NCI-H2171 treated with DMSO at 0.1 percent for 48 hours (cell line): ENCODE data around the gene SIM2.

Experiments used
- DNase-seq: peaks from one replicate; lab custom pipeline; 2025; lab: John Stamatoyannopoulos, UW

The SIM2 gene

DNA sequence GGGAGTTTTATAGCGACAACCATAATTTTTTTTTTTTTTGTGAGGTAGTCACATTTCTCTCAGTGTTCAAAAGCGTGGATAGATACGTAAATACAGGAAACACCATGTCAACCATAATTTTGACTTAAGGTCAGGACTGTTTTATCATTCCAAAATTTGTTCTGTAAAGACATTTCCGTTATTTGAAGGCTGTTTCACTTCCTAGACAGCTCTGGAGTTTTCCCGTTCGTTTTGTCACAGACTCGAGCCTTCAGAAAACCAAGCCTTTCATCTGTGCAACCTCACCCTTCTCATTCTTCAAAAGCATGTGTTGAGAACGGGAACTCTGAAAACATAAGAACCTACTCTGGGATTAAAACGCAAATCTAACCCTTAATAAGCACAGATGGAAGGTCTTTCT lies 17.9 kb downstream of the SIM2 start:
- no peak for DNase-seq

DNA sequence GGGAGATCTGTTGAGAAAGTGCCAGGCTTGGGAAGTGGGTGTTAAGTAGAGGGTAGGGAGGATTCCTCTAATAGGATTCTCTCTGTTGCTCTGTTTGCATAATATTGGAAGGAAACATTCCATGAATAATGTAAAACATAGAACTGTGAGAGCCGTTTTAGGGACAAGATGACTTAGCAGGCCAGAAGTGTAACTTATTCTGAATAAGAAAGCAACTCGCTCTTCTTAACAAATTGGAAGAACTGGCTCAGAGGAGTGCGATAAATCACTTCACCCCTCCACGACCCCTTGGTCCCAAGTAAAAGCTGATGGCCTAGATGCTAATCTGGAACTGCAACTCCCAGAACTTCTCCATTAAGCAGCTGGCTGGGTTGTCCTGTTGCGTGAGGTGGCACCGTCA lies 19.1 kb downstream of the SIM2 start:
- DNase-seq, result no peak

DNA sequence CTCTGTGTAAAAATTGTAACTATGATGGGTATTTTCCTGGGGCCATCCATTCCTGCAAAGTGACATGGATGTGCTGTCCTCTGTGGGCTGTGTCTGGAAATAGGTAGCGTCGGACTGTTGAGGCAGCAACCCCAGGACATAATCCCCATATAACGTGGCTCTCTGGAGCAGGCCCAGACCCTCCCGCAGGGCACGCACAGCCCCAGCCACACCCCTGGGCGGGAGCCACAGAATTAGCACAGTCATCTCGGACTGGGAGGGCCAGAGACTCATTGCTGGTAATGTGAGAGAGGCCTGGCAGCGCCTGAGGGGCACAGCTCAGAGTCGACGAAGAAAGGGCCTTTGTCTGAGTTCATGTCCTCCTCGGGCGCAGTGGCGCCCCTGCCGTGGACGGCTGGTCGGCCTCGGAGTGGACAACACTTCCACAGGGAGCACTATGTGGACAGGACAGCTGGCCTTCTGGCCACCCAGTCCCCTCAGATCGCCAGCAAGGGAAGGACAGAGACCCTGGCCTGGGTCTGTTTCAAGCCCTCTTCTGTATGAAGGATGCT lies 20.1 kb downstream of the SIM2 start:
- no peak for DNase-seq

DNA sequence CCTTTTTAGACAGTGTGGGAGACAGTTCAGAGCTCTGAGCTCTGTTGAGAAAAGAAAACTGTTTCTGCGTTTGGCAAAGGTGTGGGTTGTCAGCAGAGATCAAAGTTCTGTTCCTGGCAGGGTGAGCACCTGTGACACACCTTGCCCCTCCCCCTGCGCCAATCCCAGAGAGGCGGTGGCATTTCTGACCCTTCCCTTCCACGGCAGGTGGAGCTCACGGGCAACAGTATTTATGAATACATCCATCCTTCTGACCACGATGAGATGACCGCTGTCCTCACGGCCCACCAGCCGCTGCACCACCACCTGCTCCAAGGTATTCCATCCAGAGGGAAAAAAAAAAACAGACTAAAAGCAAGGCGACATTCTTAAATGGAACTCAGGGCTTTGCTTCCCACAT lies 20.7 kb downstream of the SIM2 start:
- no peak for DNase-seq

DNA sequence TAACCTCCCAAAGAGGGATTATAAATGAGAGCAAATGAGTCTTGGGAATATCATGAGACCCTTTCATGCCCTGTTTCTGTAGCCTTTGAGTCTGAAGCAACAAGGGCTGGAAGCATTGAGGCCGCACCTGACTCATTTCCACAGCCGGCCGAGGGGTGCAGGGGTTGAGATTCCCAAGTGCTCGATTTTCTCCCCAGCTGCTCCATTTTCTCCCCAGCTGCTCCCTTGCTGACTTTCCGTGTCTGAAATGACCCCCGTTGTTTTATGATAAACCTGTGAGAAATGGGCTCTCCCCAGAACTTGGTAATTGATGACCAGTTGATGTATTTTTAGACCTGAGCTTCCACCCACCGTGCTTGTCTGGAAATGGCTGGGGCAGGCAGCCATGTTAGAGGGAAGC lies 22.9 kb downstream of the SIM2 start:
- no peak for DNase-seq

DNA sequence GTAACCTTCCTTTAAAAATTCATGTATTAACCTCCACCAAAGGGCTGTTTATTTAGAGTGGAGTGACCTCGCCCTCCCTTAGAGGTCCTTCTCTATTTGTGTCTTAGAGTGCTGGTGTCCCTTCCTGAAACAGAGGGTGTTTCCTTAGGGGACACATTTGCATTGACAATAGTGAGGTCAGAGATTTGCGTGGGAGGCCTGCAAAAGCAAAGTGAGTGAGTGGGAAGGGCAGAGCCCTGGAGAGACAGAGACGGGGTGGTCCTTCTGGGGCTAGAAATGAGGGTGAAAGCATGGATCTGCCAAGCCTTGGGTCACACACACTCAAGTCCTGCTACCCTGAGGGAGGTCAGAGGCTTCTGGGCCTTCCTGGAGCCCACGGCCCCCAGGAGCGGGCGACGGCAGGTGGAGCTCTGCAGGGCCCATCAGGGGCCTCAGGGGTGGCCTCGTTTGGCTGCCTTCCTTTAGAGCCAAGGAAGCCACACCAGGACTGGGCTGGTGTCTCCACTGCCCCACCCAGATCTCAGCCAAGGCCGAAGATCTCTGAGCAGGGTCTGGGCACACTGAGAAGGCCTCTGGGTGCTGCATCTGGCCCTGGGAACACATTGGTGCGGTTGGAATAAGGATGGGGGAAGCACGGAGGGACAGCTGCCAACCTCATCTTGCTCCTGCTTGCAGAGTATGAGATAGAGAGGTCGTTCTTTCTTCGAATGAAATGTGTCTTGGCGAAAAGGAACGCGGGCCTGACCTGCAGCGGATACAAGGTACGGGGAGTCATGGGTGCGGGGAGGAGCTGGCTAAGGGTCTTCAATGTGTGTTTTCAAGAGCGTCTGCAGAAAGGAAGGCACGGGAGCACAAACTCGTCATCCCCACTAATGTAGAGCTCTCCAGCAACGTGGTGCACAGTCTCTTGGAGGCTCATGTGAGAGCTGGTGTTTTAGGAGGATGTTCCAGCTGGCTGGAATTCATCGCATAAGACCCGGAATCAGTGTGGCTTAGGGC lies 23.8 kb downstream of the SIM2 start:
- DNase-seq, result no peak

DNA sequence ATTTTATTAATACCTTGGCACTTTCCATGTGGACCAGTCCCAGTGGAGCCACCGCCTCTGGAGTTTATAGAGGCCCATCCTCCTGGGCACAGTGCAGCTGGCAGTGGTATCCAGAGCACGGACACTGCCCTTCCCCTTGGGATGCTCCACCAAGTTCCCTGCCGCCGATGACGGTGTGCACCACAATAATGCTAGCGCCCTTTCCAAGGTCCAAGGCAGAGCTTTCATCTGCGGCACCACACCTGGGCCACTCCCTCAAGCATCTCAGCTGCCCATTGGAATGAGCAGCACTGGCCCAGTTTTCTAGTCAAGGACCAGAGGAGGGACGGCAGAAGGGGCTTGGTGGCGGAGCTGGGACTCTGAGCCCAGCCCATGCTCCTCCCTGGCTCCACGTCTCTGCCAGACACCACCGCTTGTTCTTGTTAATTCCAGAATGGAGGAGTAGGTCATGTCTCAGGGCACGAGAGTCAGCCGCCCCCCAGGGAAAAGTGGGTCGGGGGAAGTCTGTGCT lies 24.5 kb downstream of the SIM2 start:
- DNase-seq, result no peak

DNA sequence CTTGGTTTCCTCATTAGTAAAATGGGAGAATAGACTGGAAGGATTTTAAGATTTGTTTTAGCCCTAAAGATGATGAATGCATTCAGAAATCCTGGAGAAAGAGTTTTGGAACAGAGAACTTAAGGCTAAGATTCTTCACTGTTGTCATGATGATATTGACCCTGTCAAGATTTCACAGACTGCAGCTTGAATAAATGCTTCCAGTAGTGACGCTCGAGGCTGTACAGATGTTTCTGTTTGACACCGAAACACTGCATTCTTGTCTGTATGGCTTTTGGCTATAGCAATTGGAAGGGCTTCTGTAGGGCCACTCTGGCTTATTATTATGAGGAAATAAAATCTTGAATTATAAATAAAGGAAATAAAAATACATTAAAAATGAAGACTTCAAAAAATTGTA lies 25.7 kb downstream of the SIM2 start:
- no peak for DNase-seq

DNA sequence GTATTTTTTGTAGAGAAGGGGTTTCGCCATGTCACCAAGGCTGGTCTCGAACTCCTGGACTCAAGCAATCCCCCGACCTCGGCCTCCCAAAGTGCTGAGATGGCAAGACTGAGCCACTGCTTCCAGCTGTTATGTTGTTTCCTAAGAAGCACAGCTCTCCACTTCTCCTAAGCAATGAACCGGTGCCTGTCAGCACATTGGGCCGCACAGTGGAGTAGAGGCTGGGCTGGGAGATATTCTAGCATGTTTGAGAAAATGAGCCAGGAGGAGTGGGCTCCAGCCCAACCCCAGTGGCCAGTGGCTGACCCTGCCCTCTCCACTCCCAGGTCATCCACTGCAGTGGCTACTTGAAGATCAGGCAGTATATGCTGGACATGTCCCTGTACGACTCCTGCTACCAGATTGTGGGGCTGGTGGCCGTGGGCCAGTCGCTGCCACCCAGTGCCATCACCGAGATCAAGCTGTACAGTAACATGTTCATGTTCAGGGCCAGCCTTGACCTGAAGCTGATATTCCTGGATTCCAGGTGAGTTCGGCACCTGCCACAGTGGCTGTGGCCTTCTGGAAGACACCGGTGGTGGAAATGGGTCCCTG lies 27.0 kb downstream of the SIM2 start:
- DNase-seq, result no peak

DNA sequence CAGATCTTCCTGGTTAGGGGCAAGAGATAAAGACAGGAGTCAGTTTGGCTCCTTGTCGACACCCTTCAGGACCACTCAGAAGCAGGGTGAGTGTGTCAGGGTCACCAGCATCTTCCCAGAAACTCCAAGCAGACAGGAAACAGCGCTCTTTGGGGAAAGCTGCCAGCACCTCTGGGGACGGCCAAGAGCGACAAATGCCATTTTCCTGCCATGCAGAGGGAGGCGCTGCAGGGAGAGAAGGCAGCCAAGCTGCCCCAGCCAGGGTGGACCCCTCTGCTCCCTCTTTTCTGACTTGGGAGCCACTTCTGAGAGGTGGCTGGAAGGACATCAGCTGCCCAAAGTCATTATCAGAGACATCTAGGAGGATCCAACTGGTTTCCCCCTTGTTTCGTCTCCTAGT lies 29.0 kb downstream of the SIM2 start:
- DNase-seq, result no peak

DNA sequence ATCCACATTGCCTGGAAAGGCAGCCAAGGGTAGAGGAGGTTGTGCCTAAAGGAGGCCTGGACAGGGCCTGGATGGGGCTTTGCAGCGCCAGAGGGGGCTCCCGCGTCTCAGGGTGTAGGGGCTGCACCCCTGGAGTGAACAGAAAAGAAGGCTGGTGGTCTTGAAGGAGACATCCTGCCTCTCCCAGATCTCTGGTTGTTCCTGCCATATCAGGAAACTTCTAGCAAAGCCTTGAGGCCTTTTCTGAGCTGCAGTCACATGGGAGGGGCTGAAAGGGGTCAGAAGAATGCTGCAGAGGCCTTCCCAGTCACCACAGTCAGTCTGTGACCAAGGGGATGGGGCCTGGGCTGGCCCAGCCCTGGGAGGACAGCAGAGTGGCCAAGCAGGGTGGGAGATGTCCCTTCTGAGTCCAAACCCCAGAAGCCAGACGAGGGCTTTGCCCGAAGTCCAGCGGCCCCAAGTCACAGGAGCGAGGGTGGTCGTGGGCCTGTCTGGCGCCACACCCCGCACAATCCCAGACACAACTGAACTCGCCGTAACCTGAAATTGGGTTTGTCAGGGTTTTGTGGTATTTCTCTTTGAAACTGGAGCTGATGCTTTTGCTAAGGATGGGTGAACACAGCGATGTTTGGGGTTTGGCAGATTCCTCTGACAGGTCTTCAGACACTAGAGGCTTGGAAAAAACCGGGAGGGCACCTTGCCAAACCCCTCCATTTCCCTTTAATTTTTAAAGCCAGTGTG lies 29.6 kb downstream of the SIM2 start:
- DNase-seq, result no peak

DNA sequence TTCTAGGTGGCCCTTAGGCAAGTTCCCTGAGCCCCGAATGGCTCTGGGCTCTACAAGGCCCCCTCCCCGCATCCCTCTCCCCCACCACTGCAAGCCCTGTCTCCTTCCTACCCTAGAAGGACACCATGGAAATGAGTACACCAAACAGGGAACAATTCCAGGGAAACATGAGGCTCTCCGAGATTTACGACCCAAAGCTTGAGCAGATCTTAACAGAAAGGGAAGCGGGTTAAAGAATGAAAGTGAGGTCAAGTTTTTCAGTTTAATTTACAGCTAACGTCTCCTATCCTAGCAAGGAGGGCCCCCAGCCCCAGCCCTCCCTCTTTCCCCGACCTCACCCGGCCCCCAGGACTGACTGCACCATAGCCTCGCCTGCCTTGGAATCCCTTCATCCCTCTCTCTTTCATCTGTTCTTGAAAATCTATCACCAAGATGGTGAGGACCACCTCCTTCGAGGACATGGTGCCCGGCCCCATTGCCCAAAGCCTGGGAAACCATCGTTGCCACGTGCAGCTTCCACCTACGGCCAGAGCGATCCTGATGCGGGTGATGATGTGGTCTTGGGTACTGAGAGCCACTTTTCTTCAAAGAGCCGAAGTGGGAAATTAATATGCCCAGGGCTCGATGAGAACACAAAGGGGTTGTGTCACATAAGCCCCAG lies 30.5 kb downstream of the SIM2 start:
- no peak for DNase-seq

DNA sequence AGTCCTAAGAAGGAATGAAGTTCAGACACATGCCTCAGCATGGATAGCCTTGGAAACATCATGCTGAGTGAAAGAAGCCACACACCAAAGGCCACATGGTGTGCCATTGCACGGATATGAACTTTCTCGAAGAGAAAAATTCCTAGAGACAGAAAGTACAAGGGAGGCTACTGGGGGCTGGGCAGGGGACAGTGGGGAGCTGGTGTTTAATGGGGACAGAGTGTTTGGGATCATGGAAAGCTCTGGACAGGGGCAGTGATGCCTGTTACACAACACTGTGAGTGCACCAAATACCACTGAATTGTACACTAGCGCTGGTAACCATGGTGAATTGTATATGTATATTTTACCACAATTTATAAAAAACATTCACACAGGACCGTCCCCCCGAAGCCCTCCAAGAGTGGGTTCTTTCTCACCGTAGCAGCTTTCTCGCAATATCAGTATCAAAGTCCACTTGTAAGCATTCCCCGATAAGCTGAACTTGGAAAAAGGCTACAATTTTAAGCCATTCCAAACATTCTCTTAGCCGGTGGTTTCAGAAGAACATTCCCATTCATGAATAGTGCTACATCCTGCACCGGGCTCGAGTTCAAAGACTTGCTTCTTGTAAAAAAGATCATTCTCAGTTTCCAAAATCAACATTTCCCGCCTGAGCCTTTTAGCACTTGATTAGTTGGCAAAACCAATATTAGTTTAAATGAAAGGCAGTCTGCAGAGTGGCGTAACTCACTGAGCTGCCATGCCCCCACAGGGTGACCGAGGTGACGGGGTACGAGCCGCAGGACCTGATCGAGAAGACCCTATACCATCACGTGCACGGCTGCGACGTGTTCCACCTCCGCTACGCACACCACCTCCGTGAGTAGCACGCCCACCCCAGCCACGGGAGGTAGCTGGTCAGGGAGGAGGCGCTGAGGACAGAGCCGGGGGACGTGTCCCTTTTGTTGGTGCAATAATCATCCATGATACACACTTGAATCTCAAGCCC lies 31.7 kb downstream of the SIM2 start:
- DNase-seq, result no peak

DNA sequence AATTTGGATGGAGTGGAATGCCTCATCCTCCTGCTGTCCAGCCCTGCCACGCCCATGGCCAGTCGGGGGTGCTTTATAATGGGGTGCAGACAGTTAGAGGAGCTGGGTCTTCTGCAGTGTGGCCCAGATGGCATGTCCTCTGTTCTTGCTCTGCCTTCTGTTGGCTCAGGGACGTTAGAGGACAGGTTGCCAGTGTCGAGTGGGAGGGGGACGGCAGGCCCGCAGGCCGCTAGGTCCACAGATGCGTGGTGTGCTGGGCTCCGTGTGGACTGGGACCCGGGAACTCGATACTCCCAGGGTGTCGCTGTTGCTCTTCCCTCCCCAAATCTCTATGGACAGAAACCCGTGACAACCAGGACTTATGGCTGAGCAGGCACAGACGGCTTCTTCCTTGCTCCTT lies 33.3 kb downstream of the SIM2 start:
- no peak for DNase-seq

DNA sequence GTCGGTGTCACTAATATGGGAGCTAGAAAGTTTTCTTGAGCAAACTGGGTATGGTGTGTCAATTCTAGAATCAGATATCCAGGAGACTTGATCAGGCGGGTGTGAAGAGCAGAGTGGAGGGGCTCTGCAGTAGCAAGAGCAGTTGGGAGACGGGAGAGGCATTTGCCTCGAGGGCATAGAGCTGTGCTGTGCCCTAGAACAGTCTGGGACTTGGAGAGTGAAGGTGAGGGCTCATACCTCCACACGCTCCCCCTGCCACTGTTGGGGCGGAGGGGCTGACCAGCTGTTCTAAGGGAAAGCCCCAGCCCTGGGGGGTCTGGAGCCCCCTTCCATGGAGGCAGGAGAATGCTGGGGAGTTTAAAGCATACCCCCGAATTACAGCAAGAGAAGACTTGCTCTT lies 33.8 kb downstream of the SIM2 start:
- DNase-seq, result no peak

DNA sequence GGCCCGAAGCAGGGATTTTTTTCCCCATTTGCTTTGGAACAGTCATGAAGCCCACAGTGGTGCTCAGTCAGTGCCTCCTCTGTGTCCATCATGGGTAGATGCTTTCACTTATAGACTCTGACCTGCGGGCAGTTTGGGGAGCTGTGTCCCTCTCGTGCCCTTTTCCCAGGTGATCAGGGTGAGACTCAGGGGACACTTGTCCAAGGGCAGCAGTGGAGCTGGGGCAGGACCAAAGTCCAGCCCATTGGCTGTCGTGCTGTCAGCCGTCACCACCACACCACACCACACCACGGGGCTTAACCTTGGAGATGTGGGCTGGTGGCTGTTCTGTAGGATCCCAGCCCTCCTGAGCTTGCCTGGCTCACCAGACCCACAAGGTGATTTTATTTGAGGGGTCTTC lies 34.9 kb downstream of the SIM2 start:
- no peak for DNase-seq

DNA sequence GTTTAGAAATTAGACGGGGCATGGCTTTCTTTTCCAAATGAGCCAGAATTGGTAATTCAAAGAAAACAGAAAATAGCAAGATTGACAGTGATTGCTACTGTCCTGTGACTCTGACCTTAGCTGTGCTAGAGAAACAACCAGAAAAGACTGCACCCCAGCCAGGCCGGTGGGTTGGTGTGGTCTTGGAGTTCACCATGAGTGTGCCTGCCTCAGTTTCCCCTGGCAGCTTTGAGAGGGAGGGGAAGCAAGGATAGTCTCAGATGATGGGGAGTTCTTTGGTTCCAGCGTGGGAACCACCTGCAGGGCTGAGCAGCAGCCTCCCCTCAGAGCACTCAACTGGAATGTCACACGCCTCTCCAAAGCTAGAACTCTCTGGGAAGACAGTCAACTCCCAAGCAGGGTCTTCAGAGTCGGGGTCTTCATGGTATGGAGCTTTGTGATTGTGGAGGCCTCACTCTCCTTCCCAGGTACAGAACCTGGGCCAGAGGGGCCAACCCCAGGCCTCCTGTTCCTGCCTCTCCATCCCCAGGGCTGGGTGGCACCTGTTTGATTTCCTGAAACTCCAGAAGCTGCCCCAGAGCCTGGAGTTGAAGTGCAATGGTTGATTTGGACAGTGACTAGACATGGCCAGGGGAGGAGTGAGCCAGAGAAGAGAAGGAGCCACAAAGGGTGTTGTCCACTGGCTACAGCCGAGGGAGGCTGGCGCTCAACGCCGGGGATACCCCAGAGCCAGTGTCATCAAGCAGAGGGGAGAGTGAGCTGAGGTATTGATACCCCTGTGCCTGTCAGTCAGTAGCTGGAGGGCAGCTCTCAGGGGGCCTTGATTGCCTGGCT lies 35.7 kb downstream of the SIM2 start:
- no peak for DNase-seq

DNA sequence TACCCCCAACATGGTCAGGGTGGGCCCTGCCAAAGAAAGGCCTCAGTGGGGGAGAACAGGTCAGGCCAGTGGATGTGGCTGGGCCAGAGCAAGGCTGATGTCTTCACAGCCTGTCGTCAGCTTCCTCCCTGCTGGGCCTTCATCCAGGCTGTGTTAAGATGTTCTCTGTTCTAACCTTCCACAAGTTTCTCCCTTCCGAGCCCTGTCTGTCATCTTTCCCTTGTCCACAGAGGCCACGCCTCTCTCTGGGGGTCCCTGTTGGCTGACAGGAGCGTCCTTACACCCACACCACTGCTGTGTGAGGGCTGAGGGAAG lies 36.2 kb downstream of the SIM2 start:
- no peak for DNase-seq

DNA sequence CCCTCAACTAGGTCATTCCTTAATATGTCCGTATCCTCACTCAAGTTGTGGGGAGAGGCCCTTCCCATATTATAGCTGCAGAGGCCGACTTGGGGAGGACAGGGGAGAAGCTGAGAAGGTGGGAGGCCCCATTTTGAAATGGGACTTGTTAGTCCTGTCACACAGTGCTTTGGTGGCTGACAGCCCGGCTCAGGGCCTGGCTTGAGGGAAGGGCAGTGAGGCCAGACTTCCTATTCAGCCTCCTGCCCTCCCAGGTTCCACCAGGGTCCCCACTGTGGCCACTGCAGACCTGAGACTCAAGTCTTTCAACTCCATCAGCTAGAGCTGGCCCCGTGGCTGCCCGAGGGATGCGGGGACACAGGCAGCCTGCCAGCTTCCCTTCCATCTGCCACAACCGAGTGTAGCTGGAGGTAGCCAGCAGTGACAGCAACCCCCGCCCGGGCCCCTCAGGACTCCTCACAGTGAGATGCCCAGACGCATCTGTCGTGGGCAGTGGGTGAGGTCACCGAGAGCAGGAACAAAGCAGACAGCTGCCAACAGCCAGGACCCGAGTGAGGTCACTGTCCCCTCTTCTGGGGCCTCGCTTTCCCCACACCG lies 36.9 kb downstream of the SIM2 start:
- DNase-seq, result no peak
